ENCODE results near the gene PIGM. TPM values are rescaled to one million over a fixed set of nuclear protein-coding genes. Genes with fewer than 3 reads are reported as not detected.
"Not testable (repeated sequence)": the region's sequence is repeated elsewhere in the genome, so short reads cannot be mapped to it uniquely, and the experiment has no call there.

PIGM gene
- total and polyA plus RNA-seq, 8 donors: 0.76 to 8.7 (median 4.0) TPM

DNA sequence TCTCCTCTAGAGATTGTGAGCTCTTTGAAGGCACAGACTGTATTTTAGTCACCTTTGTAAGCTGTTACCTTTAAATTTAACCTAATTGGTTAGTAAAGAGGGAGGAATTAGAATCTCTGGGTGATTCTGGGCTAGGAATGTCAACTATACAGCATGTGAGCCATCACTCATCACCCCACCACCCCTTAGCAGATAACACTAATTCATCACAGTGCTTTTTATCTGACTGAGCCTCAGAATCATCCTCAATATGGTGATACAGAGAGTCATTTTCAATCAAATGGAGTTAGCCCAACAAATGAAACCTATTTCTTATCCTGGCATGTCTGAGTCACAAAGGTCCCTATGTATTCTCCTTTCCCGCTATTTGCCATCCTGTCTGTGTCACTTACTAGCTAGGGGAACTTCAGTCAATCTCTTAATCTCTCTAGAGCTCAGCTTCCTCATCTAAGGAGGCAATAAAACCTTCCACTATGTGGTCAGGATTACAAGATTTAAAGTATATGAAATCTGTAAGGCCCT, 24.9 kb upstream of the PIGM start:
- no peaks in the 10 kb centered on the region for H3K4me1 ChIP-seq
- H3K4me3 ChIP-seq: no peak overlapping the region
- TF ChIP-seq POLR2A (IDR thresholded peaks at IDR 0.05) (no peak), POLR2AphosphoS5 (IDR thresholded peaks at IDR 0.05) (no peak), EP300 (IDR thresholded peaks at IDR 0.05) (no peak)
- TF ChIP-seq, protein P1, sequence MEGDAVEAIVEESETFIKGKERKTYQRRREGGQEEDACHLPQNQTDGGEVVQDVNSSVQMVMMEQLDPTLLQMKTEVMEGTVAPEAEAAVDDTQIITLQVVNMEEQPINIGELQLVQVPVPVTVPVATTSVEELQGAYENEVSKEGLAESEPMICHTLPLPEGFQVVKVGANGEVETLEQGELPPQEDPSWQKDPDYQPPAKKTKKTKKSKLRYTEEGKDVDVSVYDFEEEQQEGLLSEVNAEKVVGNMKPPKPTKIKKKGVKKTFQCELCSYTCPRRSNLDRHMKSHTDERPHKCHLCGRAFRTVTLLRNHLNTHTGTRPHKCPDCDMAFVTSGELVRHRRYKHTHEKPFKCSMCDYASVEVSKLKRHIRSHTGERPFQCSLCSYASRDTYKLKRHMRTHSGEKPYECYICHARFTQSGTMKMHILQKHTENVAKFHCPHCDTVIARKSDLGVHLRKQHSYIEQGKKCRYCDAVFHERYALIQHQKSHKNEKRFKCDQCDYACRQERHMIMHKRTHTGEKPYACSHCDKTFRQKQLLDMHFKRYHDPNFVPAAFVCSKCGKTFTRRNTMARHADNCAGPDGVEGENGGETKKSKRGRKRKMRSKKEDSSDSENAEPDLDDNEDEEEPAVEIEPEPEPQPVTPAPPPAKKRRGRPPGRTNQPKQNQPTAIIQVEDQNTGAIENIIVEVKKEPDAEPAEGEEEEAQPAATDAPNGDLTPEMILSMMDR (IDR thresholded peaks at IDR 0.05): no peak
- no peak overlapping the region for H3K27ac ChIP-seq
- H3K36me3 ChIP-seq: no peaks in the 10 kb centered on the region
- 70 to 86% (median 76%) methylated on average over 1 of the region's 1 CpG for WGBS, 5 donors
- no peaks in the 10 kb centered on the region for H3K9me3 ChIP-seq
- DNase-seq: no peak
- H3K27me3 ChIP-seq: peaks cover 0 to 77% (median 0%) of the 10 kb centered on the region in 3 donors
- intact Hi-C loops (cut with DNase I; ENCODE audit: low total_unique reads): no loop called here

DNA sequence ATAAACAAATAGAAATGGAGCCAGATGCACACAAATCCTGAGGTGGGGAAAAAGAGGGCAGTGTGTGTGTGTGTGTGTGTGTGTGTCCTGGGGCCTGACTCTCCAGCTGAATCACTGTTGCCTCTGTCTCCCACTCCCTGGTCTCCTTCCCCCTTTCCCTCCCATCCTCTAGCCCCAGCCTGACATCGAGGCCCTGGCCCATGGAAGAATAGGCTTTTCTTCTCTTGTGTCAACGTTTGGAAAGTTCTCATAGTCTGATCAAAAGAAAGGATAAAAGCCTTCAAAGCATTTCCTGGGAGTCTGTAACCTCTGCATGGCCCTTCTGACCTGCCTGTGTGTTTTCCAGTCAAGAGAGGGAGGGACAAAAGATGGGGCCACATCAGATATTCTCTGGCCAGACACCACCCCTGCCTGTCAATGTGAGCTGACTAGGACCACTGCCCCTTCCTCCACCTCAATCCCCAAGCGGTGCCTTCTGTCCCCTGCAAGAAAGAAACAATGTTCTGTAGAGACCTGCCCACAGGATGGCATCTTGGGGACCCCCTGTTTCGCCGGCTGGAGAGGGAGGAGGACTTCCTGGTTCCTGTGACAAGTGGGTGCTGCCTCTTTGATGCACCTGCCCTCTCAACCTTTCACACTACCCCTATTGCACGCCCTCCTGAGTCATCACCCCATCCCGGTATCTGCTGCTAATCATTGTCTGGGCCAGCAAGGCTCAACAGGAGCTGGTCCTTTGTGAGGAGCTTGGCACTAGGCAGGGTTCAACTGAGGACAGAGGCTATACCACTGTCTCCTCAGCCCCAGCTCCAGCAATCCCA, 22.0 kb upstream of the PIGM start:
- H3K27me3 ChIP-seq: peaks cover 0 to 67% (median 0%) of the 10 kb centered on the region in 3 donors
- no peak overlapping the region for H3K27ac ChIP-seq
- no peaks in the 10 kb centered on the region for H3K9me3 ChIP-seq
- H3K36me3 ChIP-seq: no peaks in the 10 kb centered on the region
- H3K4me1 ChIP-seq: no peaks in the 10 kb centered on the region
- TF ChIP-seq POLR2A (IDR thresholded peaks at IDR 0.05): no peak
- TF ChIP-seq, protein P1 (IDR thresholded peaks at IDR 0.05): no peak
- TF ChIP-seq EP300 (IDR thresholded peaks at IDR 0.05): no peak
- no peak for TF ChIP-seq POLR2AphosphoS5 (IDR thresholded peaks at IDR 0.05)
- intact Hi-C loops (cut with DNase I; ENCODE audit: low total_unique reads): no loop called here
- no peak overlapping the region for H3K4me3 ChIP-seq
- WGBS, 5 donors: 50 to 65% (median 57%) methylated on average over 7 of the region's 7 CpGs
- DNase-seq: no peak

DNA sequence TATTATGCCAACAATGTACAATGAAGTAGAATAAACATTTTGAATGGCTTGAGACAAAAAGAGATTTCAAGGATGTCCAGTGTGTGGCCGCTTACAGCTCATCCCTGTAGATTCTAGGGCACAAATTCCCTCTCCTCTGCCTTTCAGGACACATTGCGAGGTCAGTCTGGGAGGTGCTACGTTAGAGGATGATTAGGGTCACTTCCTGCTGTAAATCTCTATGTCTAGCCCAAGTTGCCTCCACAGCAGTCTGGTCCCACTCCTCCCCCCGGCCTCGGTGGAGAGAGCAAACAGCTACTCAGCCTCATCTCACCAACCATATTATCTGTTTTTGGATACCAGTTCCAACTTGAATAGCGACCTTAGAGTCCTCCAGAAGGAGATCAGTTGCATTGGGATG, 21.1 kb upstream of the PIGM start:
- intact Hi-C loops (cut with DNase I; ENCODE audit: low total_unique reads): no loop called here
- H3K27ac ChIP-seq: no peak overlapping the region
- no peak overlapping the region for H3K4me3 ChIP-seq
- peaks cover 0 to 61% (median 0%) of the 10 kb centered on the region in 3 donors for H3K27me3 ChIP-seq
- TF ChIP-seq, protein P1 (IDR thresholded peaks at IDR 0.05): no peak
- TF ChIP-seq POLR2A (IDR thresholded peaks at IDR 0.05): no peak
- TF ChIP-seq EP300 (IDR thresholded peaks at IDR 0.05): no peak
- TF ChIP-seq POLR2AphosphoS5 (IDR thresholded peaks at IDR 0.05): no peak
- no peak for DNase-seq
- no peaks in the 10 kb centered on the region for H3K9me3 ChIP-seq
- 57 to 69% (median 66%) methylated on average over 6 of the region's 6 CpGs for WGBS, 5 donors
- H3K36me3 ChIP-seq: no peaks in the 10 kb centered on the region
- no peaks in the 10 kb centered on the region for H3K4me1 ChIP-seq

DNA sequence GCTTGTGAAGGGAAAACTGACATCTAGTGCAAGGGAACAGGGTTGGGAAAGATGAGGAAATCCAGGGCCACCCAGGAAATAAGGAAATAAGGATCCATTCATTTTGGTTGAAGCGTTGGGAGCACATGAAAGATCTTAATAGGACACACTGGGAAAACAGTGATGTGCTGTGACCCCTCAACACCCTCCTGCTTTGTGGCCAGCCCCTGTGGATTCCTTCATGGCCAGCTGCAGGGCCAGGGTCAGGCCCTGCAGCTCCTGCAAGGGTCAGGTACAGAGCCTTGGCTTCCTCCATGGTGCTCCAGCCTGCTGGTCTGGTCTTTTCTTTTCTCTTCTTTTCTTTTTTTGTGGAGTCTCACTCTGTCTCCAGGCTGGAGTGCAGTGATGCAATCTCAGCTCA, 18.8 kb upstream of the PIGM start:
- WGBS, 5 donors: 71 to 94% (median 79%) methylated on average over 1 of the region's 1 CpG
- Histone ChIP-seq H3K4me1 (peaks cover 6 to 15% (median 11%) of the 10 kb centered on the region in 4 donors), H3K9me3 (no peaks in the 10 kb centered on the region), H3K36me3 (no peaks in the 10 kb centered on the region), H3K4me3 (no peak overlapping the region), H3K27me3 (peaks cover 0 to 42% (median 0%) of the 10 kb centered on the region in 3 donors), H3K27ac (no peak overlapping the region)
- TF ChIP-seq POLR2AphosphoS5 (IDR thresholded peaks at IDR 0.05) (no peak), EP300 (IDR thresholded peaks at IDR 0.05) (no peak), POLR2A (IDR thresholded peaks at IDR 0.05) (no peak)
- TF ChIP-seq, protein P1 (IDR thresholded peaks at IDR 0.05): no peak
- DNase-seq: no peak
- intact Hi-C loops (cut with DNase I; ENCODE audit: low total_unique reads): no loop called here

DNA sequence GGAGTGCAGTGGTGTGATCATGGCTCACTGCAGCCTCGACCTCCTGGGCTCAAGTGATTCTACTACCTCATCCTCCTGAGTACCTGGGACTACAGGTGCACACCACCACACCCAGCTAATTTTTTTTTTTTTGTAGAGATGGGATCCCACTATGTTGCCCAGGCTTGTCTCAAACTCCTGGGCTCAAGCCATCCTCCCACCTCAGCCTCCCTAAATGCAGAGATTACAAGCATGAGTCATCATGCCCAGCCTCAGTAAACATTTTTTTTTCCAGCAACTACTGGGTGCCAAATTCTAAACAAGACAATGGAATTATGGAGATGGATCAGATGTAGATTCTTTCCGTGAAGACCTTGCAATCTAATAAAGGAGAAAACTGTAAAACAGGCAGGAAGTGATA, 18.4 kb upstream of the PIGM start:
- DNase-seq; H3K36me3 ChIP-seq; H3K9me3 ChIP-seq; H3K27ac ChIP-seq; intact Hi-C loops (cut with DNase I; ENCODE audit: low total_unique reads); H3K4me3 ChIP-seq: not testable (repeated sequence)
- WGBS, 5 donors: 64 to 76% (median 70%) methylated on average over 2 of the region's 2 CpGs
- Histone ChIP-seq H3K27me3 (peaks cover 0 to 38% (median 0%) of the 10 kb centered on the region in 3 donors), H3K4me1 (peaks cover 6 to 15% (median 11%) of the 10 kb centered on the region in 4 donors)
